HG03060 (cell line): ENCODE results near the gene MSI1.

Source experiments
- ATAC-seq: cut with Tn5 transposase; IDR thresholded peaks from one replicate; pipeline ENCODE4 v1.9.1; 2021; ENCODE audit warnings: low read depth, moderate number of reproducible peaks; ENCODE audit not compliant: unreplicated experiment

MSI1 gene

GRCh38 chr12:120328228-120328627, 40.7 kb downstream of the MSI1 start:
- ATAC-seq: no peak

- no peak for ATAC-seq
These were observed 41.4 kb downstream of the MSI1 start, which contains the start of gene PLA2G1B for GRCh38 chr12:120327593-120327992. TSS of gene PLA2G1B (minus strand) at chr12:120327779. CDS start at chr12:120327753, 26 bp downstream.

- ATAC-seq: no peak
These were observed 44.0 kb downstream of the MSI1 start for GRCh38 chr12:120324841-120325417.

- no peak for ATAC-seq
These were observed 45.2 kb downstream of the MSI1 start for GRCh38 chr12:120323772-120324171.

GRCh38 chr12:120321382-120322202, 47.4 kb downstream of the MSI1 start:
- no peak for ATAC-seq

GRCh38 chr12:120317224-120318105, 51.5 kb downstream of the MSI1 start:
- peak; percentile 99 for ATAC-seq

GRCh38 chr12:120316798-120317223, 52.2 kb downstream of the MSI1 start:
- no peak for ATAC-seq

GRCh38 chr12:120314220-120314619, 54.7 kb downstream of the MSI1 start:
- ATAC-seq: no peak

GRCh38 chr12:120301962-120302815, 66.8 kb downstream of the MSI1 start, which contains the start of gene SIRT4:
TSS of gene SIRT4 (plus strand) at chr12:120302321. CDS start at chr12:120303562, 1,241 bp downstream.
- ATAC-seq: peak; percentile 96

GRCh38 chr12:120292661-120293531, 76.1 kb downstream of the MSI1 start, which contains the start of gene RNU4-1:
TSS of gene RNU4-1 (minus strand) at chr12:120293237.
- ATAC-seq: peak; percentile 38

- no peak for ATAC-seq
These were observed 76.6 kb downstream of the MSI1 start for GRCh38 chr12:120292411-120292660.
